ENCODE data around the gene ZNF592.

GRCh38 chr15:84826369-84826823 is 78.0 kb downstream of the ZNF592 start:
- no peak for TF ChIP-seq EZH2 (IDR thresholded peaks at IDR 0.05)
- TF ChIP-seq POLR2AphosphoS5 (IDR thresholded peaks at IDR 0.05; ENCODE audit: borderline replicate concordance, low read depth, low read length): no peak

Data from SK-N-MC (cell line).